B cell (primary cell): Measurements from ENCODE around the gene ZNF132. TPM values are rescaled to one million over a fixed set of nuclear protein-coding genes. Genes with fewer than 3 reads are reported as not detected.

Experiments
- ATAC-seq: fragments of 200-7000 bp; cut with Tn5 transposase; one replicate; pipeline ENCODE4 v1.10.0; 2021; ENCODE audit warnings: low read depth, mild to moderate bottlenecking, moderate number of reproducible peaks, moderate library complexity
- CTCF ChIA-PET: fragments of 350-600 bp; sonication (Branson Sonifier 250); formaldehyde crosslinking; loops from one replicate; lab custom pipeline; 2021; ENCODE audit warnings: antibody characterized with exemption, inconsistent platforms; lab: Charles Lee
- POLR2A ChIA-PET: fragments of 350-600 bp; sonication (Branson Sonifier 250); formaldehyde crosslinking; loops from one replicate; lab custom pipeline; 2021; ENCODE audit warnings: antibody characterized with exemption; lab: Charles Lee
- DNase-seq: peaks from one replicate; pipeline ENCODE4 v3.0.0; 2013
- H2AFZ ChIP-seq: 2 replicates; pipeline ENCODE4 v1.6.1; 2012; ENCODE audit warnings: mild to moderate bottlenecking, low read depth, low read length; ENCODE audit not compliant: insufficient read depth, poor library complexity, severe bottlenecking
- H3K27ac ChIP-seq, 2 donors: 1 replicate in 1 of 2; 2 replicates in 1 of 2; pipeline ENCODE4 v1.5.1; 2012 to 2013; ENCODE audit warnings: low read length in 2 of 2, mild to moderate bottlenecking in 2 of 2, moderate library complexity in 1 of 2
- H3K27me3 ChIP-seq, 4 experiments: fragments of 200-600 bp in 1 of 4; sonication (generic) in 1 of 4; replicated peaks in 1 of 4; 1 replicate in 2 of 4; 2 replicates in 2 of 4; pipeline versions ENCODE4 v1.6.1 to v1.7.0; 2013 to 2016; ENCODE audit warnings: low read length in 3 of 4, mild to moderate bottlenecking in 2 of 4, mixed read lengths in 1 of 4, moderate library complexity in 1 of 4; ENCODE audit not compliant: insufficient read depth in 4 of 4, control insufficient read depth in 3 of 4; ENCODE audit errors: control extremely low read depth in 1 of 4
- H3K36me3 ChIP-seq, 2 experiments: replicated peaks in 1 of 2; 1 replicate in 1 of 2; 2 replicates in 1 of 2; pipeline versions ENCODE4 v1.6.1 to v1.7.1; 2013; ENCODE audit warnings: low read length in 1 of 2; ENCODE audit not compliant: insufficient read depth in 2 of 2, control insufficient read depth in 1 of 2; ENCODE audit errors: control extremely low read depth in 1 of 2, extremely low read depth in 1 of 2
- H3K4me1 ChIP-seq, 2 donors: fragments of 200-600 bp in 1 of 2; sonication (generic) in 1 of 2; 1 replicate in 1 of 2; 2 replicates in 1 of 2; pipeline versions ENCODE4 v1.5.1 to v1.6.1; 2013 to 2017; ENCODE audit warnings: low read length in 2 of 2; ENCODE audit not compliant: control insufficient read depth in 2 of 2, insufficient read depth in 2 of 2
- H3K4me2 ChIP-seq: replicated peaks from 2 replicates; pipeline ENCODE3; 2012; ENCODE audit warnings: mild to moderate bottlenecking, low read depth, low read length; ENCODE audit not compliant: poor library complexity, severe bottlenecking
- H3K4me3 ChIP-seq, 5 experiments: fragments of 200-600 bp in 1 of 5; sonication (generic) in 1 of 5; 1 replicate in 3 of 5; 2 replicates in 2 of 5; pipeline versions ENCODE4 v1.5.1 to v1.7.0; 2011 to 2016; ENCODE audit warnings: low read length in 4 of 5, mild to moderate bottlenecking in 4 of 5, low read depth in 2 of 5, control low read depth in 1 of 5, moderate library complexity in 1 of 5; ENCODE audit not compliant: insufficient read depth in 1 of 5; ENCODE audit errors: control extremely low read depth in 1 of 5, extremely low read depth in 1 of 5
- H3K79me2 ChIP-seq: fragments of 200-600 bp; sonication (generic); one replicate; pipeline ENCODE4 v1.6.0; 2016; ENCODE audit warnings: low read length; ENCODE audit not compliant: control insufficient read depth, insufficient read depth
- H3K9ac ChIP-seq: fragments of 200-600 bp; sonication (generic); 2 replicates; pipeline ENCODE4 v1.6.1; 2017; ENCODE audit warnings: mild to moderate bottlenecking, low read length, moderate library complexity
- H3K9me3 ChIP-seq, 3 donors: one replicate each; pipeline versions ENCODE4 v1.6.1 to v1.7.1; 2013; ENCODE audit warnings: low read length in 2 of 3; ENCODE audit not compliant: control insufficient read depth in 2 of 3, insufficient read depth in 1 of 3; ENCODE audit errors: control extremely low read depth in 1 of 3
- H4K20me1 ChIP-seq: 2 replicates; pipeline ENCODE4 v1.6.0; 2012; ENCODE audit warnings: mild to moderate bottlenecking, low read length; ENCODE audit not compliant: insufficient read depth, control insufficient read depth, poor library complexity, severe bottlenecking
- H3K27ac Mint-ChIP-seq: one replicate; pipeline ENCODE4 v1.8.0; 2021; ENCODE audit warnings: mixed read lengths
- H3K27me3 Mint-ChIP-seq: one replicate; pipeline ENCODE4 v1.8.0; 2021; ENCODE audit warnings: mixed read lengths
- H3K4me1 Mint-ChIP-seq: one replicate; pipeline ENCODE4 v1.8.0; 2021; ENCODE audit warnings: mixed read lengths
- H3K4me3 Mint-ChIP-seq: one replicate; pipeline ENCODE4 v1.8.0; 2021; ENCODE audit warnings: mixed read lengths
- H3K9me3 Mint-ChIP-seq: one replicate; pipeline ENCODE4 v1.8.0; 2022; ENCODE audit warnings: mixed read lengths; ENCODE audit not compliant: insufficient read depth
- EZH2 ChIP-seq: IDR thresholded peaks from 2 replicates; pipeline ENCODE4 v1.6.1; 2012; ENCODE audit warnings: borderline replicate concordance, low read depth, mild to moderate bottlenecking, moderate library complexity, low read length; ENCODE audit not compliant: insufficient read depth, poor library complexity, severe bottlenecking
- WGBS: methylation state at CpG from one replicate; pipeline ENCODE4 v1.1.5; 2013; ENCODE audit warnings: missing lambda C conversion rate; ENCODE audit not compliant: insufficient coverage; 5-methylcytosine and 5-hydroxymethylcytosine counted together
- intact Hi-C: fragments of 100-400 bp; cut with micrococcal nuclease; formaldehyde crosslinking; loops from one replicate; pipeline ENCODE4 v1.10.0; 2022
- polyA plus RNA-seq: library from polyadenylated mRNA; depleted of rRNA; stranded (reverse); fragments of >200 nt; gene quantifications from 2 replicates; pipeline ENCODE4 v1.2.3, GENCODE V29; 2012
- total RNA-seq, 2 donors: library from RNA; stranded (reverse); fragments of 120-200 nt in 1 of 2; gene quantifications; 1 replicate in 1 of 2; 2 replicates in 1 of 2; pipeline versions ENCODE4 v1.2.3 to v1.2.4, GENCODE V29; 2013 to 2022
- TF ChIP-seq, protein P1 (sequence below): fragments of 200-600 bp; IDR thresholded peaks from one replicate; pipeline ENCODE4 v1.8.0; 2022; ENCODE audit warnings: antibody characterized with exemption, mild to moderate bottlenecking

ZNF132 gene
- total and polyA plus RNA-seq, 2 donors (not counting 1 experiment from before 2014, with no cell fraction given), result 1.6 to 14.7 TPM

DNA sequence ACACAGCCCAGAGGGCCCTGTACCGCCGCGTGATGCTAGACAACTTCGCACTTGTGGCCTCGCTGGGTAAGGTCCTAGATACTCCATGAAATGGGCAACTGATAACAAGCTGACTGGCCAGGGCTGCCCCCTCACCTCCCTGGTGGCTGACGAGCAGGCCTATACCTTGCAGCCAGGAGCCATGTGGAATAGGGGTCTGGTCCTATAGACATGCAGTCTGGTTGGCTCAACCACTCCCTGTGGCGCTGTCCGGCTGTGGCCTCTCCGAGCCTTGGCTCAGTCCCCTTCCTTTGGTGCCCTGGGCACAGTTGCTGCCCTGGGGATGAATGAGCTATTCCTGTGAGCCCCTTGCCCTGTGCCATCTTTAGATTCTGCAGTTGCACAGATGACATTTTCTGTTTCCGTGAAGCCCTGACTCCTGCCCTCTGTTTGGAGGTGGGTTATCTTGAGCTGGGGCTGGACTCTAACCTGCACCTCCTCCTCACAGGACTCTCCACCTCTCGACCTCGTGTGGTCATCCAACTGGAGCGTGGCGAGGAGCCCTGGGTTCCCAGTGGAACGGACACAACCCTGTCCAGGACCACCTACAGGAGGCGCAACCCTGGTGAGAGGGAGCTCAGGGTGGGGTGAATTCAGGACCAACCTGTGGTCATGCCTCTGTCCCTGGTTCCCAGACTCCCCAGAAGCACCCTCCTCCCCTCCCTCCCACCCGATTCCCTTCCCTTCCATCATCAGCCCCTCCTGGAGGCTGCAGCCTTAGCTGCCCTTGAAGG, 29.5 kb upstream of the ZNF132 start:
- peaks cover 4% of the 10 kb centered on the region for H4K20me1 ChIP-seq
- peaks cover 24% of the 10 kb centered on the region for H3K79me2 ChIP-seq
- peaks cover 4 to 14% of the 10 kb centered on the region in 2 experiments for H3K36me3 ChIP-seq
- H3K9ac ChIP-seq, result no peak overlapping the region
- H3K27ac ChIP-seq, result no peak overlapping the region
- no peak overlapping the region for H3K4me2 ChIP-seq
- DNase-seq, result no peak
- no peak overlapping the region for H3K4me3 ChIP-seq
- H2AFZ ChIP-seq, result no peak overlapping the region
- peak overlapping the region; percentile 85 for H3K4me3 Mint-ChIP-seq
- H3K9me3 Mint-ChIP-seq, result no peaks in the 10 kb centered on the region
- no peaks in the 10 kb centered on the region for H3K27me3 ChIP-seq
- peaks cover 24% of the 10 kb centered on the region for H3K4me1 Mint-ChIP-seq
- ChIA-PET POLR2A (interaction anchor here (0.5 kb wide), 1 partner anchor 125 kb away, joined by 6 read pairs; no protein-coding TSS in a partner anchor), CTCF (no interaction called here)
- ATAC-seq, result no peak
- no peak overlapping the region for H3K27ac Mint-ChIP-seq
- peaks cover 8 to 25% of the 10 kb centered on the region in 2 donors for H3K4me1 ChIP-seq
- intact Hi-C loops, result no loop called here
- 96% methylated on average over 13 of the region's 17 CpGs for WGBS
- no peaks in the 10 kb centered on the region for H3K27me3 Mint-ChIP-seq
- TF ChIP-seq EZH2, result no peak
- TF ChIP-seq, protein P1, sequence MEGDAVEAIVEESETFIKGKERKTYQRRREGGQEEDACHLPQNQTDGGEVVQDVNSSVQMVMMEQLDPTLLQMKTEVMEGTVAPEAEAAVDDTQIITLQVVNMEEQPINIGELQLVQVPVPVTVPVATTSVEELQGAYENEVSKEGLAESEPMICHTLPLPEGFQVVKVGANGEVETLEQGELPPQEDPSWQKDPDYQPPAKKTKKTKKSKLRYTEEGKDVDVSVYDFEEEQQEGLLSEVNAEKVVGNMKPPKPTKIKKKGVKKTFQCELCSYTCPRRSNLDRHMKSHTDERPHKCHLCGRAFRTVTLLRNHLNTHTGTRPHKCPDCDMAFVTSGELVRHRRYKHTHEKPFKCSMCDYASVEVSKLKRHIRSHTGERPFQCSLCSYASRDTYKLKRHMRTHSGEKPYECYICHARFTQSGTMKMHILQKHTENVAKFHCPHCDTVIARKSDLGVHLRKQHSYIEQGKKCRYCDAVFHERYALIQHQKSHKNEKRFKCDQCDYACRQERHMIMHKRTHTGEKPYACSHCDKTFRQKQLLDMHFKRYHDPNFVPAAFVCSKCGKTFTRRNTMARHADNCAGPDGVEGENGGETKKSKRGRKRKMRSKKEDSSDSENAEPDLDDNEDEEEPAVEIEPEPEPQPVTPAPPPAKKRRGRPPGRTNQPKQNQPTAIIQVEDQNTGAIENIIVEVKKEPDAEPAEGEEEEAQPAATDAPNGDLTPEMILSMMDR, result no peak
- peaks cover 0 to 6% (median 0%) of the 10 kb centered on the region in 3 donors for H3K9me3 ChIP-seq

DNA sequence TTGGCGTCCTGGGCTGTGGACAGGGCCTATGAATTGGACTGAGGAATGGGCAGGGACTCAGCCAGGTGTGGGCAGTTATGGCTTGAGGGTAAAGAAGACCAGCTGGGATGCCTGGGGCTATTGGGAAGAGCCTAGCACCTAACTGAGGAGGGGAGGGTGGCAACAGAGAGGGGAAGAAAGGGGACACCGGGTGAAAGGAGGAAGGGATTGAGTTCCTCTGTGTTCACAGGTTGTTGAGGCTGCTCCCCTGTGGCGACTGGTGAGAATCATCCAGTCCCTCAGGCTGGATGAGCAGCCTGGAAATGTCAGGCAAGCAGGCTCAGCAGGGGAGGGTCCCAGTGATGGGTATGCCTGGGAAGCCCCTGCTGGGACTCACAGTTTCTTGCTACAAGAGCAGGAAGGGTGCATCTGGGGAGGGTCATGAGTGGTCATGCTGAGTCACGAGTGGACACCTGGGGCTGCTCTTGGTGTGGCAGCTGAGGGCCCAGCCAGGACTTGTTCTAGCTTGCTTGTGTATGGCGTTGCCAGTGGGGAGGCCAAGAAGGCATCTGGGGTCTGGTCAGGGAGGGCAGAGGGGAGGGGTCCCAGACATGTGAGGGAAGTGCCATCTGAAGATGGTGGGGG, 28.4 kb upstream of the ZNF132 start:
- Histone ChIP-seq H3K9me3 (peaks cover 0 to 6% (median 0%) of the 10 kb centered on the region in 3 donors), H3K27ac (no peak overlapping the region), H2AFZ (no peak overlapping the region), H3K4me3 (no peak overlapping the region), H3K9ac (no peak overlapping the region), H3K4me1 (peaks cover 8 to 25% of the 10 kb centered on the region in 2 donors), H4K20me1 (peaks cover 4% of the 10 kb centered on the region), H3K27me3 (no peaks in the 10 kb centered on the region), H3K79me2 (peaks cover 24% of the 10 kb centered on the region), H3K36me3 (peaks cover 4 to 14% of the 10 kb centered on the region in 2 experiments), H3K4me2 (peak overlapping the region; percentile 5)
- TF ChIP-seq, protein P1, result no peak
- Mint-ChIP-seq H3K4me1 (peaks cover 26% of the 10 kb centered on the region), H3K9me3 (no peaks in the 10 kb centered on the region), H3K4me3 (peak overlapping the region; percentile 85), H3K27ac (peak overlapping the region; percentile 20), H3K27me3 (no peaks in the 10 kb centered on the region)
- no peak for ATAC-seq
- intact Hi-C loops, result no loop called here
- ChIA-PET POLR2A (no interaction called here), CTCF (no interaction called here)
- 78% methylated on average over 5 of the region's 5 CpGs for WGBS
- DNase-seq, result no peak
